HG03045 (cell line): ENCODE measurements around the gene GATD1.
A peak's percentile ranks its signal among the peaks of the same experiment; 100 is the strongest.

ENCODE experiments used
- ATAC-seq: cut with Tn5 transposase; IDR thresholded peaks from one replicate; pipeline ENCODE4 v1.9.1; 2021; ENCODE audit warnings: mild to moderate bottlenecking, moderate library complexity; ENCODE audit not compliant: unreplicated experiment

The GATD1 gene

GRCh38 chr11:777288-778255 lies at the start of gene GATD1:
Gene GATD1 (minus strand): TSS chr11:777487. CDS start chr11:777462, 25 bp downstream.
- peak; percentile 76 for ATAC-seq

GRCh38 chr11:826836-827145 lies 49.5 kb upstream of the GATD1 start:
- ATAC-seq = no peak

- ATAC-seq = no peak
Measured at GRCh38 chr11:826227-826621, 48.9 kb upstream of the GATD1 start.

- no peak for ATAC-seq
Measured at GRCh38 chr11:825366-826226, 48.3 kb upstream of the GATD1 start.

- no peak for ATAC-seq
Measured at GRCh38 chr11:824942-825341, 47.7 kb upstream of the GATD1 start.

- no peak for ATAC-seq
Measured at GRCh38 chr11:824292-824880, 47.1 kb upstream of the GATD1 start.

GRCh38 chr11:823441-824291 lies 46.4 kb upstream of the GATD1 start:
- no peak for ATAC-seq

GRCh38 chr11:821512-822371 lies 44.5 kb upstream of the GATD1 start:
- no peak for ATAC-seq

GRCh38 chr11:820655-821511 lies 43.6 kb upstream of the GATD1 start:
- no peak for ATAC-seq

GRCh38 chr11:819943-820649 lies 42.8 kb upstream of the GATD1 start:
- ATAC-seq = peak; percentile 62

GRCh38 chr11:819129-819931 lies 42.0 kb upstream of the GATD1 start:
- ATAC-seq = peak; percentile 63

GRCh38 chr11:818396-819128 lies 41.3 kb upstream of the GATD1 start, which contains the start of gene PNPLA2:
Gene PNPLA2 (plus strand): TSS chr11:818914. CDS start chr11:819719, 805 bp downstream.
- no peak for ATAC-seq

- no peak for ATAC-seq
Measured at GRCh38 chr11:816433-816779, 39.1 kb upstream of the GATD1 start.

GRCh38 chr11:815675-816432 lies 38.6 kb upstream of the GATD1 start:
- no peak for ATAC-seq

GRCh38 chr11:813456-814096 lies 36.3 kb upstream of the GATD1 start:
- ATAC-seq = no peak
